Esophagus muscularis mucosa (tissue), 3 donors: Measurements from ENCODE around the gene STK35.
A peak's percentile ranks its signal among the peaks of the same experiment; 100 is the strongest.

Experiments
- POLR2A ChIP-seq: fragments of 450-650 bp; IDR thresholded peaks from one replicate; pipeline ENCODE4 v1.6.1; 2017; ENCODE audit warnings: antibody characterized with exemption, moderate library complexity, mild to moderate bottlenecking, low read depth
- TF ChIP-seq, protein P1 (sequence below), 3 experiments: fragments of 200-600 bp in 2 of 3; fragments of 450-650 bp in 1 of 3; sonication (generic) in 2 of 3; IDR thresholded peaks; one replicate each; pipeline ENCODE4 v1.5.1; 2017 to 2019; ENCODE audit warnings: antibody characterized with exemption in 3 of 3, mild to moderate bottlenecking in 2 of 3, moderate library complexity in 1 of 3

GRCh38 chr20:2093159-2093781 is 8.4 kb upstream of the STK35 start:
- TF ChIP-seq, protein P1, sequence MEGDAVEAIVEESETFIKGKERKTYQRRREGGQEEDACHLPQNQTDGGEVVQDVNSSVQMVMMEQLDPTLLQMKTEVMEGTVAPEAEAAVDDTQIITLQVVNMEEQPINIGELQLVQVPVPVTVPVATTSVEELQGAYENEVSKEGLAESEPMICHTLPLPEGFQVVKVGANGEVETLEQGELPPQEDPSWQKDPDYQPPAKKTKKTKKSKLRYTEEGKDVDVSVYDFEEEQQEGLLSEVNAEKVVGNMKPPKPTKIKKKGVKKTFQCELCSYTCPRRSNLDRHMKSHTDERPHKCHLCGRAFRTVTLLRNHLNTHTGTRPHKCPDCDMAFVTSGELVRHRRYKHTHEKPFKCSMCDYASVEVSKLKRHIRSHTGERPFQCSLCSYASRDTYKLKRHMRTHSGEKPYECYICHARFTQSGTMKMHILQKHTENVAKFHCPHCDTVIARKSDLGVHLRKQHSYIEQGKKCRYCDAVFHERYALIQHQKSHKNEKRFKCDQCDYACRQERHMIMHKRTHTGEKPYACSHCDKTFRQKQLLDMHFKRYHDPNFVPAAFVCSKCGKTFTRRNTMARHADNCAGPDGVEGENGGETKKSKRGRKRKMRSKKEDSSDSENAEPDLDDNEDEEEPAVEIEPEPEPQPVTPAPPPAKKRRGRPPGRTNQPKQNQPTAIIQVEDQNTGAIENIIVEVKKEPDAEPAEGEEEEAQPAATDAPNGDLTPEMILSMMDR (IDR thresholded peaks at IDR 0.05) = peak in 1 of 3 experiments; percentile 17
- TF ChIP-seq POLR2A = no peak
